GM18858 (cell line): ENCODE results near the gene MYO6.

Experiments used
- ATAC-seq: cut with Tn5 transposase; IDR thresholded peaks from one replicate; pipeline ENCODE4 v1.9.1; 2021; ENCODE audit not compliant: unreplicated experiment

The MYO6 gene

DNA sequence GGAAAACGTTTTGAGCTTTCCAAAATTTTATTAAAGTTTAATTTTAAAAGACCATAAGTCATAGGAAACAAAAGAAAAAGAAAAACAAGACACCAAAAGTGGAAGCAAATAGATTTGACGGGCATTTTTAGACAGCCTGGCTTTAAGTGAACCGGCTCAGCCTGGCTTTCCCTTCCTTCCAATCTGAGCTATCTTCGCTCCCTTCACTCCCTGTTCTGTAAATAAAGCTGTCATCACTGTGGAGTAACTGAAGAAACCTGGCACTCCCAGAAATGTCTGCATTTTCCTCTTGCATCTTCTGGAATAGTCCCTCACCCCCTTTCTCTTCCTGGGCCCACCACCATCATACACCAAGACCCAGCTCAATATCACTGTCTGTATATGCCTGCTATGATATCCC, 191.5 kb downstream of the MYO6 start:
- ATAC-seq: no peak

DNA sequence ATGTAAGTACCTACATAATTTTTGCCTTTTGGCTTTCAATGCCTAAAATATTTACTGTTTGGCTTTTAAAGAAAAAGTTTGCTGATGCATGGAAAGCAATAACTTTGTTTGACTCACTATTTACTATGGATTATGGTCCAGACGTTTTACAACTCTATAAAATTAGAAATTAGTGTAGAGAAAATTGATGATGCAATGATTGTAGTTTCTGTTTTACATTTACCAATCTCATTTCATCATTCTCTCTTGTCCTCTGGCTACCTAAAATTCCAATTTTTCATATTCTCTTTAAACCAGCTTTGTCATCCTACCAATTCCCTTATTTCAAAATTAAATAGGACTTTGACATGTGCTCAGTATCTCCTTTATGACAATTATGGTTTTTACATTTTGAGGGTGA, 192.5 kb downstream of the MYO6 start:
- ATAC-seq: no peak

DNA sequence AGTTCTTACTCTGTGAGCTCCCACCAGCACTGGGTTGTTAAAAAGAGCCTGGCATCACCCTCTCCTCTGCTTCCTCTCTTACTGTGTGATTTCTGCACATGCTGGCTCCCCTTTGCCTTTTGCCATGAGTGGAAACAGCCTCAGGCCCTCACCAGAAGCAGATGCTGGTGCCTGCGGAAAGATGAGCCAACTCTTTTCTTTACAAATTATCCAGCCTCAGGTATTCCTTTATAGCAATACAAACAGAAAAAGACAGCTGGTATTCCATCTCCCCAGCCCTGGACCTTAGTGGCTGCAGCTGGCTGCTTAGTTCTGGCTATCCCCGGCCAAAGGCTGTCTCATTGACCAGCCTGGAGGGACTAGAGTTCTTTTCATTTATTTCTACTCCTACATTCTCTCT, 194.3 kb downstream of the MYO6 start:
- no peak for ATAC-seq

DNA sequence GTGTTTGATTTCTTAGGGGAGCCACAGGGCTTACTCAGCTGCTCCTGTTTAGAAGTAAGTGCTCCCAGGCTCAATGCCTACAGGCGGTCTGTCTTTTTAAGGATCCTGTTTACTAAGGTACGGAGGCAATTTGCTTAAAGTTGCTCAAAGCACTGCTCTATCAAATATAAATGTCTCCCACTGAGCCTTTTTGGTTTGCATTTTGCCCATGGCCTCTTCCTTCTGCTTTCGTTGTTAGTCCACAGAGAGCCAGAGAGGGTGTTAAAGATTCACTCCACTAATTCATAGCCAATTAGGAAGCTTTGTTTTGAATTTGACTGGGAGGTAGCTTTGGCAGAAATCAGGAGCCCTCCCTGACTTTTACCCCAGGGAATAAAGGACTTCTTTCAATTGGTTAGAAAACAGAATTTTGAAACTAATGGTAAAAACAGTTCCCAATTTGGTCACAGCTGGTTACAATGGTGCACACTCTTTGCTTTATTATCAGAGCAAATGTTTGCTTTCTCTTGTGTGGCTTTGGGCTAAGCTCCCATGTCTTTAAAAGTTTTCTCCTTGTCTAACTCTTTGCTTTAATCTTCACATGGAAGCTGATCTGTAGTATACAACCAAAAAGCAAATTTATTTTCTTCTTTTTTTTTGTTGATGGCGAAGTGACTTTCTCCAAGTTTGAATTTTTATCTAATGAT, 197.2 kb downstream of the MYO6 start:
- ATAC-seq: peak; percentile 48

DNA sequence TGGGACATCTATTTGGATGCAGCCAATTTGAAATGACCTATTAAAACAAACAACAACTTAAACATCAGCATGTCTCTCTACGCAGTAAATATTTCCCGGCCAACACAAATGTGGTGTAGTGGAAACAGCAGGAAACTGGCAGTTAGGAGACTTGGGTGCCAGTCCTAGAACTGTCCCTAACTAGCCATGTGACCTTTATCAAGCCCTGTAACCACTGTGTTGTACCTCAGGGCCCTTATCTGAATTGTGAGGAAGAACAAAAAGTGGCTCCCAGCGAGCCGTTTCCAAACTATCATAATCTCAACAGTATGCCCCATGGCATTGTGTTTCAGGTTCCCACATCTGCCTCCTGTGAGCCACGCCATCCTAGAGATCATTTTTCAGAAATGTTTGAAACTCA, 198.9 kb downstream of the MYO6 start:
- no peak for ATAC-seq

DNA sequence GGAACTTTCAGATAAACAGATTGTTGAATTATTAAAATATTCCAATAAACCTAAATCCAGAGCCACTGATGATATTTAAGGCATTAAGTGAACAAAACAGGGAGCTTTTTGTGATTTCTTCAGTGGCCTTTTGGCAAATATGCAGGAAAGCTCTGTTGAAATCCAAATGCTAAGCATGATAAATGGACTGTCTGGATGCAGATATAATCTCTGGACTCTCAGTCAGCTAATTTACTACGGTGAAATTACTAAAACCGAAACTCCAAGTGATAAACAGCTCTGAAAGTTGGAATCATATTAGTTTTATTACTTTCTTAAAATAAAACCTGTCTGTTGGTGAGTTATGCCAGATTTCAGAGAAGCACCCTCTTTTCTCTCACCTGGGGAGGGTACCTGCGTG, 203.1 kb downstream of the MYO6 start:
- no peak for ATAC-seq

DNA sequence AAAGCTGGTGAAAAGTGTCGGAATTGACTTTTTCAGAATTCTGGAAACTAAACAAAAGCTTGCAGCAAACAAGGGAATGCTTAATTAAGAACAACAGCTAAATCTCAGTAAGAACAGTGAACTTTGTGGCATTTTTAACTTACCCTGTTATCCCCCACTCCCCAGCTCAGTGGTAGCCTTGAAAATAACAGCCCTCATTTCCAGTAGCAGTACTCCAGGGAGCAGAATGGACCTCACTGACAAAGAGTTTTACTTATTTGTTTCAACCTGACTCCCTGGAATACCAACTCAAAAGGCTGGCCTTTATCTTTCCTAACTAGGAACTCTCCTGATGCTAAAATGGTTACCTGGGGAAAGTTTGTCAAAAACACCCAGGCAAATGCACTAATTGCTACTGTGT, 214.5 kb downstream of the MYO6 start:
- no peak for ATAC-seq

DNA sequence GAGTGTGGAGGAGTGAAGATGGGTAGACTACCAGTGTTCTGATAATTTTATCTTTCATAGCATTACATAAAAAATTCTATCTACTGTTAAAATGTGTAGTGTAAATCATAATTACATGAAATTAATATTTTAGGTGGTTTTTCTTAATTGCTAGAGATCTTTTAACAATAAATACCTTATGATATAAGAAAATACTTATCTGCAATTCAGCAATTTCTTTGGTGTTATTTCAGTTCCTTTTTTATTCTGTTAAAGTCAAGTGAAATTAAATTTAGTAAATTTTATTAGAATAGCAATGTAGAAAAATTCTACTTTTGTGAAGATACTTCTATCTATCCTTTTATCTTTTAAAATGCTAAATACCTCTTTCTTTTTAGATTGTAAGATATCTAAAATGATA, 219.1 kb downstream of the MYO6 start:
- ATAC-seq: no peak
